Keratinocyte (primary cell): Measurements from ENCODE around the gene EFNA1. TPM values are rescaled to one million over a fixed set of nuclear protein-coding genes. Genes with fewer than 3 reads are reported as not detected.

Experiments
- DNase-seq: peaks from one replicate; pipeline ENCODE4 v3.0.0-alpha.2; 2011; ENCODE audit warnings: low read depth, missing footprints, low spot score
- FAIRE-seq: peaks from 2 replicates; lab custom pipeline; 2011; peaks lifted over from hg19 to GRCh38; lab: Jason Lieb, UNC
- H2AFZ ChIP-seq: 2 replicates; pipeline ENCODE4 v1.6.0; 2012; ENCODE audit warnings: low read length, control low read depth, inconsistent platforms; ENCODE audit not compliant: control insufficient read depth
- H3K27ac ChIP-seq: 2 replicates; pipeline ENCODE4 v1.5.1; 2011; ENCODE audit warnings: low read length; ENCODE audit not compliant: control insufficient read depth, insufficient read depth
- H3K27me3 ChIP-seq: 3 replicates; pipeline ENCODE4 v1.6.0; 2011; ENCODE audit warnings: low read length; ENCODE audit not compliant: control insufficient read depth, insufficient read depth; ENCODE audit errors: extremely low read depth
- H3K36me3 ChIP-seq, 2 experiments: 2 replicates in 1 of 2; 3 replicates in 1 of 2; pipeline ENCODE4 v1.5.1; 2011; ENCODE audit warnings: low read length in 2 of 2, mild to moderate bottlenecking in 1 of 2; ENCODE audit not compliant: control insufficient read depth in 2 of 2, insufficient read depth in 2 of 2; ENCODE audit errors: extremely low read depth in 1 of 2
- H3K4me1 ChIP-seq: 3 replicates; pipeline ENCODE4 v1.5.1; 2011; ENCODE audit warnings: low read length; ENCODE audit not compliant: control insufficient read depth, insufficient read depth; ENCODE audit errors: extremely low read depth
- H3K4me2 ChIP-seq: 3 replicates; pipeline ENCODE4 v1.6.0; 2011; ENCODE audit warnings: low read depth, low read length; ENCODE audit not compliant: control insufficient read depth, insufficient read depth; ENCODE audit errors: extremely low read depth
- H3K4me3 ChIP-seq, 3 experiments: fragments of 200-600 bp in 1 of 3; sonication (generic) in 1 of 3; 2 replicates in 2 of 3; 3 replicates in 1 of 3; pipeline ENCODE4 v1.5.1; 2011 to 2016; ENCODE audit warnings: low read length in 3 of 3, mild to moderate bottlenecking in 3 of 3, control low read depth in 2 of 3, inconsistent platforms in 1 of 3, low read depth in 1 of 3, mixed read lengths in 1 of 3, mixed run types in 1 of 3, moderate library complexity in 1 of 3; ENCODE audit not compliant: control insufficient read depth in 2 of 3, insufficient read depth in 2 of 3; ENCODE audit errors: extremely low read depth in 1 of 3
- H3K79me2 ChIP-seq: 2 replicates; pipeline ENCODE4 v1.6.0; 2012; ENCODE audit warnings: low read length; ENCODE audit not compliant: control insufficient read depth, insufficient read depth
- H3K9ac ChIP-seq: 3 replicates; pipeline ENCODE4 v1.6.0; 2011; ENCODE audit warnings: low read length; ENCODE audit not compliant: control insufficient read depth, insufficient read depth; ENCODE audit errors: extremely low read depth
- H3K9me1 ChIP-seq: 3 replicates; pipeline ENCODE4 v1.6.0; 2011; ENCODE audit warnings: low read length; ENCODE audit not compliant: control insufficient read depth, insufficient read depth; ENCODE audit errors: extremely low read depth
- H3K9me3 ChIP-seq: 2 replicates; pipeline ENCODE4 v1.5.1; 2012; ENCODE audit warnings: low read depth, low read length; ENCODE audit not compliant: control insufficient read depth
- H4K20me1 ChIP-seq: 3 replicates; pipeline ENCODE4 v1.6.0; 2011; ENCODE audit warnings: low read length; ENCODE audit not compliant: control insufficient read depth, insufficient read depth; ENCODE audit errors: extremely low read depth
- EZH2 ChIP-seq: IDR thresholded peaks from one replicate; pipeline ENCODE4 v1.6.1; 2012; ENCODE audit warnings: inconsistent platforms, mild to moderate bottlenecking, low read length, moderate library complexity
- dilution Hi-C: fragments of 300-500 bp; cut with MboI; formaldehyde crosslinking; loops from one replicate; pipeline ENCODE4 v1.7.0; 2020; ENCODE audit warnings: low sequenced_read_pairs; ENCODE audit not compliant: extremely low pct_ligation_motif_present
- polyA plus RNA-seq, 5 experiments: library from polyadenylated mRNA; depleted of rRNA in 3 of 5; stranded (reverse) in 3 of 5; stranded (forward) in 1 of 5; unstranded in 1 of 5; fragments of >200 nt; gene quantifications; 1 replicate in 1 of 5; 2 replicates in 3 of 5; 3 replicates in 1 of 5; pipeline versions ENCODE4 v1.2.1 to v1.2.3, GENCODE V29; 2011 to 2012; ENCODE audit warnings: missing spikeins in 2 of 5, low read depth in 1 of 5, low replicate concordance in 1 of 5
- TF ChIP-seq, protein P1 (sequence below), 3 experiments: IDR thresholded peaks in 1 of 3; conservative IDR thresholded peaks in 1 of 3; optimal IDR thresholded peaks in 1 of 3; 2 replicates in 2 of 3; 3 replicates in 1 of 3; pipeline versions ENCODE3 to v1.5.1; 2011; ENCODE audit warnings: low read length in 3 of 3, mild to moderate bottlenecking in 3 of 3, moderate library complexity in 2 of 3, control low read depth in 1 of 3, inconsistent platforms in 1 of 3; ENCODE audit not compliant: insufficient read depth in 2 of 3; ENCODE audit errors: extremely low read depth in 1 of 3

EFNA1 gene
- polyA plus RNA-seq, 1 donor (not counting 4 experiments of a cell fraction or from before 2014, with no cell fraction given) = 77.5 TPM

GRCh38 chr1:155168456-155169210 lies 41.0 kb downstream of the EFNA1 start:
- Histone ChIP-seq H2AFZ (no peak overlapping the region), H3K9me3 (no peaks in the 10 kb centered on the region), H3K4me2 (no peak overlapping the region), H3K27me3 (no peaks in the 10 kb centered on the region), H3K79me2 (peaks cover 16% of the 10 kb centered on the region), H3K9me1 (no peaks in the 10 kb centered on the region), H3K36me3 (peaks cover 9 to 12% of the 10 kb centered on the region in 2 experiments), H3K27ac (no peak overlapping the region), H4K20me1 (no peaks in the 10 kb centered on the region), H3K9ac (no peak overlapping the region), H3K4me3 (no peak overlapping the region), H3K4me1 (peaks cover 15% of the 10 kb centered on the region)
- TF ChIP-seq, protein P1, sequence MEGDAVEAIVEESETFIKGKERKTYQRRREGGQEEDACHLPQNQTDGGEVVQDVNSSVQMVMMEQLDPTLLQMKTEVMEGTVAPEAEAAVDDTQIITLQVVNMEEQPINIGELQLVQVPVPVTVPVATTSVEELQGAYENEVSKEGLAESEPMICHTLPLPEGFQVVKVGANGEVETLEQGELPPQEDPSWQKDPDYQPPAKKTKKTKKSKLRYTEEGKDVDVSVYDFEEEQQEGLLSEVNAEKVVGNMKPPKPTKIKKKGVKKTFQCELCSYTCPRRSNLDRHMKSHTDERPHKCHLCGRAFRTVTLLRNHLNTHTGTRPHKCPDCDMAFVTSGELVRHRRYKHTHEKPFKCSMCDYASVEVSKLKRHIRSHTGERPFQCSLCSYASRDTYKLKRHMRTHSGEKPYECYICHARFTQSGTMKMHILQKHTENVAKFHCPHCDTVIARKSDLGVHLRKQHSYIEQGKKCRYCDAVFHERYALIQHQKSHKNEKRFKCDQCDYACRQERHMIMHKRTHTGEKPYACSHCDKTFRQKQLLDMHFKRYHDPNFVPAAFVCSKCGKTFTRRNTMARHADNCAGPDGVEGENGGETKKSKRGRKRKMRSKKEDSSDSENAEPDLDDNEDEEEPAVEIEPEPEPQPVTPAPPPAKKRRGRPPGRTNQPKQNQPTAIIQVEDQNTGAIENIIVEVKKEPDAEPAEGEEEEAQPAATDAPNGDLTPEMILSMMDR (optimal IDR thresholded peaks at IDR 0.05 in 1 of 3, IDR thresholded peaks at IDR 0.05 in 1 of 3, conservative IDR thresholded peaks at IDR 0.05 in 1 of 3; ENCODE audit: extremely low read depth in 1 of 3, insufficient read depth in 2 of 3, low read length in 3 of 3) = no peak
- TF ChIP-seq EZH2 = no peak
- DNase-seq (no peak), FAIRE-seq (no peak)
- dilution Hi-C loops = no loop called here

DNA sequence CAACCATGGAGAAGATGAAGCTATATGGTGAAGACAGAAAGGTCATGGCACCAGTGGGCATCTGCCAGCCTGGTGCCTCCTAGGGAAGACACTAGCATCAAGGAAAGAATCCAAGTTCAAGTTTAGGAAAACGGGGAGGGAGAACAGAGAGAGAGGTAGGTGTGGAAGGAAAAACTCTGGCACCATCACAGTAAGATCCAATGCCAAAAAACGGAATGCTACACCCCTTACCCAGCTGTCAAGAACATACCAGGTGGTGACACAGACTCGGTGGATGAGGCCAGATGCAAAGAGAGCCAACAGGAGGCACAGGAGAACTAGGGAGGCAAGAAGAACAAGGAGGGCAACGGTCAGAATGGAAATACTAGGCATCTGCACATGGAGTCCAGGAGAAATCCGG lies 41.9 kb downstream of the EFNA1 start:
- dilution Hi-C loops = no loop called here
- Histone ChIP-seq H3K9me1 (no peaks in the 10 kb centered on the region), H3K4me2 (no peak overlapping the region), H3K36me3 (peaks cover 9 to 12% of the 10 kb centered on the region in 2 experiments), H3K4me3 (no peak overlapping the region), H3K27me3 (no peaks in the 10 kb centered on the region), H3K9ac (no peak overlapping the region), H3K79me2 (peaks cover 16% of the 10 kb centered on the region), H3K9me3 (no peaks in the 10 kb centered on the region), H4K20me1 (no peaks in the 10 kb centered on the region), H3K4me1 (peaks cover 18% of the 10 kb centered on the region), H3K27ac (no peak overlapping the region), H2AFZ (no peak overlapping the region)
- TF ChIP-seq, protein P1 (optimal IDR thresholded peaks at IDR 0.05 in 1 of 3, IDR thresholded peaks at IDR 0.05 in 1 of 3, conservative IDR thresholded peaks at IDR 0.05 in 1 of 3; ENCODE audit: extremely low read depth in 1 of 3, insufficient read depth in 2 of 3, low read length in 3 of 3) = no peak
- TF ChIP-seq EZH2 = no peak
- no peak for FAIRE-seq
- no peak for DNase-seq
